IMR-90 (cell line): ENCODE measurements around the gene SMG1. TPM values are rescaled to one million over a fixed set of nuclear protein-coding genes. Genes with fewer than 3 reads are reported as not detected.

ENCODE experiments used
- ATAC-seq: fragments of 200-7000 bp; cut with Tn5 transposase; 2 replicates; pipeline ENCODE4 v1.9.1; 2020; ENCODE audit warnings: low read depth, mild to moderate bottlenecking, moderate library complexity
- BruUV-seq: library from RNA; stranded (reverse); fragments of 400-500 nt; replicated peaks from 2 replicates; lab custom pipeline; 2021; lab: Mats Ljungman, UMichigan
- CTCF ChIA-PET: fragments of 300-600 bp; formaldehyde crosslinking; extraction: SDS; loops from one replicate; lab custom pipeline; 2021; ENCODE audit warnings: antibody characterized with exemption; lab: Yijun Ruan, JAX
- POLR2A ChIA-PET: fragments of 300-600 bp; sonication (Branson Sonifier 250); formaldehyde crosslinking; loops from one replicate; lab custom pipeline; 2022; ENCODE audit warnings: antibody characterized with exemption; ENCODE audit not compliant: unreplicated experiment; lab: Charles Lee
- DNase-seq: peaks from one replicate; pipeline ENCODE4 v3.0.0; 2013
- H2AFZ ChIP-seq: replicated peaks from 2 replicates; pipeline ENCODE3; 2013; ENCODE audit warnings: low read length, mild to moderate bottlenecking; ENCODE audit not compliant: poor library complexity
- H2AK5ac ChIP-seq: 2 replicates; pipeline ENCODE4 v1.6.1; 2013; ENCODE audit warnings: low read depth, low read length, inconsistent platforms
- H2AK9ac ChIP-seq: replicated peaks from 2 replicates; pipeline ENCODE3; 2013; ENCODE audit warnings: mild to moderate bottlenecking, low read depth, low read length, moderate library complexity; ENCODE audit not compliant: poor library complexity
- H2BK120ac ChIP-seq: 2 replicates; pipeline ENCODE4 v1.6.1; 2013; ENCODE audit warnings: low read depth, low read length, inconsistent platforms
- H2BK15ac ChIP-seq: 3 replicates; pipeline ENCODE4 v1.6.1; 2013; ENCODE audit warnings: low read depth, low read length, inconsistent platforms
- H2BK20ac ChIP-seq: 2 replicates; pipeline ENCODE4 v1.6.1; 2013; ENCODE audit warnings: low read depth, mild to moderate bottlenecking, inconsistent platforms, low read length, moderate library complexity
- H2BK5ac ChIP-seq: 2 replicates; pipeline ENCODE4 v1.6.1; 2013; ENCODE audit warnings: mild to moderate bottlenecking, low read depth, low read length, inconsistent platforms; ENCODE audit not compliant: poor library complexity, severe bottlenecking
- H3K14ac ChIP-seq: replicated peaks from 2 replicates; pipeline ENCODE4 v1.6.1; 2013; ENCODE audit warnings: low read depth, low read length, inconsistent platforms
- H3K18ac ChIP-seq: 2 replicates; pipeline ENCODE4 v1.6.1; 2013; ENCODE audit warnings: low read depth, low read length, control low read depth
- H3K23ac ChIP-seq: 2 replicates; pipeline ENCODE4 v1.6.1; 2013; ENCODE audit warnings: low read depth, low read length, inconsistent platforms
- H3K27ac ChIP-seq: 2 replicates; pipeline ENCODE4 v1.5.1; 2013; ENCODE audit warnings: mild to moderate bottlenecking, control low read depth, low read length; ENCODE audit not compliant: insufficient read depth
- H3K27me3 ChIP-seq: 2 replicates; pipeline ENCODE4 v1.6.1; 2013; ENCODE audit warnings: low read length; ENCODE audit not compliant: control insufficient read depth, insufficient read depth
- H3K36me3 ChIP-seq: 2 replicates; pipeline ENCODE4 v1.6.1; 2013; ENCODE audit warnings: low read length, mixed read lengths; ENCODE audit not compliant: control insufficient read depth, insufficient read depth
- H3K4ac ChIP-seq: 2 replicates; pipeline ENCODE4 v1.6.1; 2013; ENCODE audit warnings: low read depth, low read length, inconsistent platforms
- H3K4me1 ChIP-seq: 2 replicates; pipeline ENCODE4 v1.6.1; 2013; ENCODE audit warnings: low read length, mixed read lengths; ENCODE audit not compliant: control insufficient read depth, insufficient read depth
- H3K4me2 ChIP-seq: 2 replicates; pipeline ENCODE4 v1.6.1; 2013; ENCODE audit warnings: low read depth, mild to moderate bottlenecking, control low read depth, low read length, moderate library complexity
- H3K4me3 ChIP-seq: 2 replicates; pipeline ENCODE4 v1.5.1; 2013; ENCODE audit warnings: low read depth, mild to moderate bottlenecking, control low read depth, low read length, moderate library complexity; ENCODE audit not compliant: insufficient read depth
- H3K56ac ChIP-seq: 2 replicates; pipeline ENCODE4 v1.6.1; 2013; ENCODE audit warnings: low read length, inconsistent platforms; ENCODE audit not compliant: insufficient read depth; ENCODE audit errors: extremely low read depth
- H3K79me1 ChIP-seq, 2 experiments: 2 replicates each; pipeline ENCODE4 v1.6.1; 2013; ENCODE audit warnings: low read length in 2 of 2, inconsistent platforms in 1 of 2, low read depth in 1 of 2
- H3K9ac ChIP-seq: 2 replicates; pipeline ENCODE4 v1.6.1; 2013; ENCODE audit warnings: low read depth, low read length, control low read depth
- H3K9me1 ChIP-seq: 2 replicates; pipeline ENCODE4 v1.6.1; 2013; ENCODE audit warnings: low read length, inconsistent platforms; ENCODE audit not compliant: insufficient read depth
- H3K9me3 ChIP-seq: 2 replicates; pipeline ENCODE4 v1.6.1; 2013; ENCODE audit warnings: low read length; ENCODE audit not compliant: control insufficient read depth, insufficient read depth
- H4K20me1 ChIP-seq: 2 replicates; pipeline ENCODE4 v1.6.1; 2013; ENCODE audit warnings: low read length, inconsistent platforms; ENCODE audit not compliant: insufficient read depth
- H4K5ac ChIP-seq: 2 replicates; pipeline ENCODE4 v1.6.1; 2013; ENCODE audit warnings: mild to moderate bottlenecking, low read depth, low read length, control low read depth
- H4K8ac ChIP-seq, 2 experiments: 2 replicates each; pipeline ENCODE4 v1.6.1; 2013; ENCODE audit warnings: low read depth in 2 of 2, low read length in 2 of 2, control low read depth in 1 of 2, inconsistent platforms in 1 of 2
- H4K91ac ChIP-seq: 2 replicates; pipeline ENCODE4 v1.6.1; 2013; ENCODE audit warnings: low read depth, low read length, inconsistent platforms; ENCODE audit not compliant: insufficient read depth
- CTCF ChIP-seq: conservative IDR thresholded peaks from 2 replicates; pipeline ENCODE4 v1.5.1; 2012; ENCODE audit warnings: mild to moderate bottlenecking, low read depth, low read length, improper control_type of control experiment
- NFE2L2 ChIP-seq: fragments of 150-350 bp; IDR thresholded peaks from 2 replicates; pipeline ENCODE4 v1.6.1; 2016; ENCODE audit warnings: low read depth, mild to moderate bottlenecking, low read length
- RCOR1 ChIP-seq: IDR thresholded peaks from 2 replicates; pipeline ENCODE4 v1.6.1; 2012; ENCODE audit warnings: mild to moderate bottlenecking, low read length, improper control_type of control experiment; ENCODE audit not compliant: insufficient replicate concordance
- WGBS, 2 experiments: methylation state at CpG; one replicate each; pipeline versions ENCODE4 v1.1.5 to v1.1.7; 2013; ENCODE audit warnings: missing lambda C conversion rate in 2 of 2; ENCODE audit not compliant: insufficient read length in 1 of 2; ENCODE audit errors: extremely low coverage in 2 of 2; 5-methylcytosine and 5-hydroxymethylcytosine counted together
- dilution Hi-C: fragments of 300-500 bp; cut with HindIII; formaldehyde crosslinking; loops from one replicate; pipeline ENCODE4 v1.14.3; 2018; ENCODE audit warnings: low sequenced_read_pairs; ENCODE audit not compliant: unreplicated experiment
- in situ Hi-C: fragments of 300-500 bp; cut with MboI; formaldehyde crosslinking; loops from 3 replicates; pipeline ENCODE4 v1.14.3; 2019; ENCODE audit warnings: low sequenced_read_pairs, inconsistent platforms, mixed read lengths
- intact Hi-C: fragments of 100-400 bp; cut with micrococcal nuclease; formaldehyde crosslinking; loops from 2 replicates; pipeline ENCODE4 v1.10.0; 2022
- polyA plus RNA-seq, 3 experiments: library from polyadenylated mRNA; depleted of rRNA; stranded (reverse); fragments of >200 nt; gene quantifications; 2 replicates each; pipeline ENCODE4 v1.2.3, GENCODE V29; 2012; ENCODE audit warnings: low replicate concordance in 1 of 3
- total RNA-seq: library from RNA; depleted of rRNA; stranded (reverse); fragments of >200 nt; gene quantifications from 2 replicates; pipeline ENCODE4 v1.2.3, GENCODE V29; 2012
- TF ChIP-seq, protein P1 (sequence below): fragments of 150-350 bp; IDR thresholded peaks from 2 replicates; pipeline ENCODE4 v1.6.1; 2016; ENCODE audit warnings: low read depth, mild to moderate bottlenecking, low read length, moderate library complexity, borderline replicate concordance

The SMG1 gene
- total and polyA plus RNA-seq, 2 of the 4 experiments (the other 2 are of a cell fraction) = 13.4 to 53.8 TPM

DNA sequence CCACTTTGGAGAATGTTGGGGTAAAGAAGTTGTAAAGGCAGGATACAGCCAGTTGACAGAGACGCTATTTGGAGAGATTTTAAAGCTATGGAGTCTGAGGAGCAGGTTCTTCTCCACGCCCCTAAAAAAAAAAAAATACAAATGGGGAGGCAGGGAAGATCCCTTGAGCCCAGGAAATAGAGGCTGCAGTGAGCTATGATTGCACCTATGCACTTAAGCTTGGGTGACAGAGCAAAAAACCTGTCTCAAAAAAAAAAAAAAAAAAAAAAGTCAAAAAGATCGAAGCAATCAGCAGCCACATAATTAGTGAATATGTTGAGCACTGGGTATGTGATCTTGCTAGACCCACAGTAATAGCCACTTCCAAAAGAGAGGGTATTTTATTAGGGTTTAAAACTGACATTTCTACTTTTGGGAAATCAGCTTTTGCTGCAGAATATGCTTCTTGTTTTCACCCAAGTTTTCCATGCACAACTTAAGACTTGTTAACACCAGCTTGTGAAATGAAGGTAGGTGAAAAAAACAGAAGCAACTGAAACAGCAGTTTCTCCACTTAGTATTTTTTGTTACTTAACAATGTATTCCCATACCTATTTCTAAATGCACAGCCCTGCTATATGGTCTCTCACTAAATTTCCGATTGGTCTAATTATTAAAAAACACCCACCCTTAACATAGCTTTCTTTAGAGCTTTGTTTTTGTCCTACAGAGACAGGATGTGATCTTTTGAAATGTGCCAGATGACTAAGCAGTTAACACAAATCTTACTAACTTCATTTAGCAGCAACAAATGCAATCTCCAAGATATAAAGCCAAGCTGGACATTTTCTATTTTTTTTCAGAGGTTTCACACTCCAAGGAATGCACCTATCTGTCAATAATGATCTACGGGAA is 122.4 kb downstream of the SMG1 start:
- Histone ChIP-seq H3K18ac (peak overlapping the region; percentile 38), H3K4me3 (no peak overlapping the region), H3K4ac (no peak overlapping the region), H2AK9ac (no peak overlapping the region), H3K27me3 (no peaks in the 10 kb centered on the region), H4K20me1 (peaks cover 18% of the 10 kb centered on the region; the same call in 1 of the 2 replicates), H3K79me1 (peaks cover 3 to 11% of the 10 kb centered on the region in 2 experiments; a peak in 1 of 4 replicates), H3K36me3 (peaks cover 4% of the 10 kb centered on the region), H3K27ac (peak overlapping the region; percentile 28; the same call in 1 of the 2 replicates), H3K9me3 (no peaks in the 10 kb centered on the region), H3K14ac (no peak overlapping the region), H3K23ac (no peak overlapping the region), H2AFZ (no peak overlapping the region), H4K5ac (no peak overlapping the region; the same call in 1 of the 2 replicates), H2BK15ac (no peak overlapping the region), H3K4me2 (peak overlapping the region; percentile 11), H3K9me1 (no peaks in the 10 kb centered on the region), H2AK5ac (no peak overlapping the region), H4K91ac (no peak overlapping the region), H3K9ac (no peak overlapping the region), H3K4me1 (peaks cover 2% of the 10 kb centered on the region), H3K56ac (no peak overlapping the region), H2BK20ac (no peak overlapping the region), H4K8ac (no peak overlapping the region), H2BK120ac (no peak overlapping the region), H2BK5ac (peak overlapping the region; percentile 71)
- no TSS peak for BruUV-seq
- CTCF ChIA-PET = interaction anchor here (0.6 kb wide), 1 partner anchor 35 kb away, joined by 3 read pairs; no protein-coding TSS in a partner anchor
- TF ChIP-seq NFE2L2 (peak; percentile 70), RCOR1 (no peak), CTCF (no peak)
- TF ChIP-seq, protein P1, sequence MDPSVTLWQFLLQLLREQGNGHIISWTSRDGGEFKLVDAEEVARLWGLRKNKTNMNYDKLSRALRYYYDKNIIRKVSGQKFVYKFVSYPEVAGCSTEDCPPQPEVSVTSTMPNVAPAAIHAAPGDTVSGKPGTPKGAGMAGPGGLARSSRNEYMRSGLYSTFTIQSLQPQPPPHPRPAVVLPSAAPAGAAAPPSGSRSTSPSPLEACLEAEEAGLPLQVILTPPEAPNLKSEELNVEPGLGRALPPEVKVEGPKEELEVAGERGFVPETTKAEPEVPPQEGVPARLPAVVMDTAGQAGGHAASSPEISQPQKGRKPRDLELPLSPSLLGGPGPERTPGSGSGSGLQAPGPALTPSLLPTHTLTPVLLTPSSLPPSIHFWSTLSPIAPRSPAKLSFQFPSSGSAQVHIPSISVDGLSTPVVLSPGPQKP = no peak
- intact Hi-C loops = loop anchor here (10.0 kb wide), 1 partner anchor 261 kb away; the partner anchor contains the start of gene COQ7
- dilution Hi-C loops = no loop called here
- no peak for ATAC-seq
- POLR2A ChIA-PET = no interaction called here
- WGBS, 2 experiments = no CpG with 5 or more reads among the region's 5 CpGs
- DNase-seq = peak; percentile 42
- in situ Hi-C loops = no loop called here
